Measurements from ENCODE around the gene B3GALT4. TPM values are rescaled to one million over a fixed set of nuclear protein-coding genes. Genes with fewer than 3 reads are reported as not detected.

The B3GALT4 gene
- total and polyA plus RNA-seq, 4 donors: 5.8 to 12.9 (median 7.2) TPM

- WGBS (ENCODE audit: insufficient coverage): 38% methylated on average over 1 of the region's 10 CpGs
- Histone ChIP-seq H3K9me3 (ENCODE audit: control insufficient read depth, insufficient read depth, low read length) (no peaks in the 10 kb centered on the region), H3K27me3 (ENCODE audit: control insufficient read depth, insufficient read depth, low read length) (no peaks in the 10 kb centered on the region), H3K4me3 (ENCODE audit: low read depth, low read length) (peak overlapping the region; percentile 92), H3K4me1 (ENCODE audit: control insufficient read depth, insufficient read depth, low read length) (peaks cover 56% of the 10 kb centered on the region), H3K27ac (ENCODE audit: low read depth, low read length) (peak overlapping the region; percentile 95), H3K36me3 (ENCODE audit: control insufficient read depth, insufficient read depth, low read length) (peaks cover 33% of the 10 kb centered on the region)
- peak in 2 of 6 donors; percentile 31 to 73 for DNase-seq (ENCODE audit: low read depth in 4 of 6, low spot score in 6 of 6)
Measured at GRCh38 chr6:33314515-33314942, 37.6 kb downstream of the B3GALT4 start.

GRCh38 chr6:33314943-33315792 is 38.2 kb downstream of the B3GALT4 start:
- Histone ChIP-seq H3K27me3 (ENCODE audit: control insufficient read depth, insufficient read depth, low read length) (no peaks in the 10 kb centered on the region), H3K27ac (ENCODE audit: low read depth, low read length) (peak overlapping the region; percentile 95), H3K9me3 (ENCODE audit: control insufficient read depth, insufficient read depth, low read length) (no peaks in the 10 kb centered on the region), H3K4me1 (ENCODE audit: control insufficient read depth, insufficient read depth, low read length) (peaks cover 56% of the 10 kb centered on the region), H3K4me3 (ENCODE audit: low read depth, low read length) (peak overlapping the region; percentile 92), H3K36me3 (ENCODE audit: control insufficient read depth, insufficient read depth, low read length) (peaks cover 40% of the 10 kb centered on the region)
- DNase-seq (ENCODE audit: low read depth in 4 of 6, low spot score in 6 of 6): no peak
- WGBS (ENCODE audit: insufficient coverage): 37% methylated on average over 41 of the region's 47 CpGs

DNA sequence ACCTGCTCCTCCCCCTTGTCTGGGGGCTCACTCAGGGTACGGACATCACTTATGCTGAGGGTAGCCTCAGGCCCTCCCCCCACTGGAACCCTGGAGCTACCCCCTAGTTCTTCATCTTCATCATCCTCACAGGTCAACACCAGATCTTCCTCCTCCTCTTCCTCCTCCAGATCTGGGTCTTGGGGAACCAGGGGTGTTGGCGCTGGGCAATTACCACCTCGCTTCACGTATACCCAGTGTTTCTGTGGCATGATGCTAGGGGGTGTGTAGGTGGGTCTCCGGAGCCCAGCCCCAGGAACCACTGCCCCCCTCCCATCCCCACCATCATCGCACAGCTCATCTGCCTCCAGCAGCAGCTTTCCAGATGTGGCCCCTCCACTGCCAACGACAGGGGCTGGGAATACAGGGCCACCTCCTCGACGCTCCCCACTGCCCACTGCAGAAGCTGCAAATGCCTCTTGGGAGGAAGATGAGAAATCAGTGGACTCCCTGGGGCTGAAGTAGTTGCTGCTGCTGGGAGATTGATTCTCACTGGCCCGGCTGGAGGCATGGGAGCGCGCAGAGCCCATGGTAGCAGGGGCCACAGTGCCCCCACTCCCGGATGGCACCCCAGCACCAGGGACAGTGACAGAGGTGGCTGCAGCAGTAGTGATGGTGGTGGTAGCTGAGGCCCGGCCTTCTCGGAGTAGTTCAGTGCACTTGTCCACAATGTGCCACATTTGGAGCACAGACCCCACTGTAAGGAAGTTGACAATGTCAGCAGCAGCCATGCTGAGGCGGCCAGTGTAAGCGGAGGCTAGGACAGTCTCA is 39.1 kb downstream of the B3GALT4 start:
- H3K36me3 ChIP-seq (ENCODE audit: control insufficient read depth, insufficient read depth, low read length): peaks cover 47% of the 10 kb centered on the region
- H3K27ac ChIP-seq (ENCODE audit: low read depth, low read length): no peak overlapping the region
- no peak overlapping the region for H3K4me3 ChIP-seq (ENCODE audit: low read depth, low read length)
- DNase-seq (ENCODE audit: low read depth in 4 of 6, low spot score in 6 of 6): no peak
- no peaks in the 10 kb centered on the region for H3K27me3 ChIP-seq (ENCODE audit: control insufficient read depth, insufficient read depth, low read length)
- no peaks in the 10 kb centered on the region for H3K9me3 ChIP-seq (ENCODE audit: control insufficient read depth, insufficient read depth, low read length)
- 82% methylated on average over 12 of the region's 17 CpGs for WGBS (ENCODE audit: insufficient coverage)
- H3K4me1 ChIP-seq (ENCODE audit: control insufficient read depth, insufficient read depth, low read length): peaks cover 64% of the 10 kb centered on the region

DNA sequence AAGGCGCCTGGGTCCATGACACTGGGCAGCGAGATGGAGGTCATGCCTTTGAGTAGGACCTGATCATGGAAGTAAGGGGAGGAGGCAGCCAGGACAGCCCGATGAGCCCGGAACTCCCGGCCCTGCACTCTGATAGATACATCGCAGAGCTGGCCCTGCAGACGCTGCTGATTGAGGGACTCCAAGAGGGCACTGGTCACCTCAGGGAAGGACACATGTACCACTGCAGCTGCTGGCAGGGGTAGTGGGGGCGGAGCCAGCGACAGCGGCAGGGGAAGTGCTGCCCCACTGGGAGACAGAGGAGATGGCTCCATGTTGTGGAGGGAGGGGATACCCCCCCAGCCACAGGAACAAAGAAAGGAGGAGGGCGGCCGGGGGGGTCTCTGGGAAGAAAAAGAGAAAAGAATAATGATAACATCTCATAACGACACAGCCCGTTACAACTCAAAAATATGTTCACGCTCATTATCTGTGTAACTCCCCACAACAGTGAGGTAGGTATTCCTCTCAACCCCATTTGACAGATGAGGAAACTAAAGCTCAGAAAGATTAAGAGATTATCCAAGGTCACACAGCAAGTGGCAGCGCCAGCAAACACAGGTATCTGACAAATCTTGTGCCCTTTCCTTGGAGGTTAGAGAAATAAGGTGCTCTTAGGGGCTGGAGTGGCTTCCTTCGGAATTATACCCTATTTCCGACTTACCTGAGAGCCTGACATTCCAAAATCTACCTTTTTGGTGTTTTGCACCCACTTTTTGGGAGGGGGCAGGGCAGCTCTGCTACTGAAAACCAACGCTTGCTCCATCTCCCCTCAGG is 39.9 kb downstream of the B3GALT4 start:
- Histone ChIP-seq H3K27me3 (ENCODE audit: control insufficient read depth, insufficient read depth, low read length) (no peaks in the 10 kb centered on the region), H3K36me3 (ENCODE audit: control insufficient read depth, insufficient read depth, low read length) (peaks cover 50% of the 10 kb centered on the region), H3K4me1 (ENCODE audit: control insufficient read depth, insufficient read depth, low read length) (peaks cover 72% of the 10 kb centered on the region), H3K4me3 (ENCODE audit: low read depth, low read length) (peak overlapping the region; percentile 56), H3K27ac (ENCODE audit: low read depth, low read length) (peak overlapping the region; percentile 57), H3K9me3 (ENCODE audit: control insufficient read depth, insufficient read depth, low read length) (no peaks in the 10 kb centered on the region)
- 68% methylated on average over 13 of the region's 19 CpGs for WGBS (ENCODE audit: insufficient coverage)
- no peak for DNase-seq (ENCODE audit: low read depth in 4 of 6, low spot score in 6 of 6)

- peak overlapping the region; percentile 56 for H3K4me3 ChIP-seq (ENCODE audit: low read depth, low read length)
- no peaks in the 10 kb centered on the region for H3K9me3 ChIP-seq (ENCODE audit: control insufficient read depth, insufficient read depth, low read length)
- H3K27me3 ChIP-seq (ENCODE audit: control insufficient read depth, insufficient read depth, low read length): no peaks in the 10 kb centered on the region
- peak overlapping the region; percentile 85 for H3K27ac ChIP-seq (ENCODE audit: low read depth, low read length)
- WGBS (ENCODE audit: insufficient coverage): 0% methylated on average over 4 of the region's 27 CpGs
- DNase-seq (ENCODE audit: low read depth in 4 of 6, low spot score in 6 of 6): no peak
- H3K36me3 ChIP-seq (ENCODE audit: control insufficient read depth, insufficient read depth, low read length): peaks cover 50% of the 10 kb centered on the region
- H3K4me1 ChIP-seq (ENCODE audit: control insufficient read depth, insufficient read depth, low read length): peaks cover 73% of the 10 kb centered on the region
Measured at GRCh38 chr6:33317419-33317668, 40.4 kb downstream of the B3GALT4 start.

DNA sequence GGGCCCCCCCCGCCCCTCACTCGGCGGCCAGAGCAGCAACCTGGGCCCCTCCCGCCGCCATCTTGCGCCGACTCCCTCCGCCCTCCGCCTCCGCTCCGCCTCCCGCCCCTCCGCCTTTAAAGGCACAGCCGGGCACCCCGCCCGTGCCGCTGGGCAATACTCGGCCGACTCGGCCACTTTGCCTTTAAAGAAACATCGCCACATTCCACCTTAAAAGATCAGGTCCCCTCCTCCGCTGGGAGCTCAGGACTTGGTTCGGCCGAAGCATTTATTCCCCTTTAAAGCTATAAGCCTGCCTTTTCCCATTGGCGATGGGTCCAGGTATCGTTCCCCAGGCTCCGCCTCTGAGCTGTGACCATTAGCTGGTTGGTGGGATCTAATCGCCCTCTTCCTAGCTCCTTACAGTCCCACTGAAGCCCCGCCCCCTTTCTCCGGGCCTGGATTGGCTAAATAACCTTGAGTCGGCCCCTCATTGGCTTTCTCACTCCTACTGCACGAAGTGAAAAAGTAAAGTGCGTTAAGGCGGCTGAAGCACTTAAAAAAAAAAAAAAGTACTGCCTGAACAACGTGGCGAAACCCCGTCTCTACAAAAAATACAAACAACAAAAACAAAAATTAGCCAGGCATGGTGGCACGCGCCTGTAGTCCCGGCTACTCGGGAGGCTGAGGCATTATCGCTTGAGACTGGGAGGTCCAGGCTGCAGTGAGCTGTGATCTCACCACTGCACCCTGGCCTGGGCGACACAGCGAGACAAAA is 40.9 kb downstream of the B3GALT4 start, which contains the start of gene ZBTB22:
ZBTB22 (minus strand) TSS at position 76 of the 757 bp plus-strand sequence. CDS start 828 bp downstream, outside the sequence.
- DNase-seq (ENCODE audit: low read depth in 4 of 6, low spot score in 6 of 6): peak; percentile 97 to 100 (median 99)
- peaks cover 50% of the 10 kb centered on the region for H3K36me3 ChIP-seq (ENCODE audit: control insufficient read depth, insufficient read depth, low read length)
- H3K9me3 ChIP-seq (ENCODE audit: control insufficient read depth, insufficient read depth, low read length): no peaks in the 10 kb centered on the region
- peak within 1 kb of the TSS; percentile 56 for H3K4me3 ChIP-seq (ENCODE audit: low read depth, low read length)
- peaks cover 68% of the 10 kb centered on the region for H3K4me1 ChIP-seq (ENCODE audit: control insufficient read depth, insufficient read depth, low read length)
- no peaks in the 10 kb centered on the region for H3K27me3 ChIP-seq (ENCODE audit: control insufficient read depth, insufficient read depth, low read length)
- H3K27ac ChIP-seq (ENCODE audit: low read depth, low read length): peak within 1 kb of the TSS; percentile 85
- WGBS (ENCODE audit: insufficient coverage): under 1% methylated on average over 39 of the region's 44 CpGs

- peak overlapping the region; percentile 85 for H3K27ac ChIP-seq (ENCODE audit: low read depth, low read length)
- peak overlapping the region; percentile 56 for H3K4me3 ChIP-seq (ENCODE audit: low read depth, low read length)
- peaks cover 64% of the 10 kb centered on the region for H3K4me1 ChIP-seq (ENCODE audit: control insufficient read depth, insufficient read depth, low read length)
- no peaks in the 10 kb centered on the region for H3K9me3 ChIP-seq (ENCODE audit: control insufficient read depth, insufficient read depth, low read length)
- WGBS (ENCODE audit: insufficient coverage): 69% methylated on average over 3 of the region's 8 CpGs
- peaks cover 50% of the 10 kb centered on the region for H3K36me3 ChIP-seq (ENCODE audit: control insufficient read depth, insufficient read depth, low read length)
- no peaks in the 10 kb centered on the region for H3K27me3 ChIP-seq (ENCODE audit: control insufficient read depth, insufficient read depth, low read length)
- DNase-seq (ENCODE audit: low read depth in 4 of 6, low spot score in 6 of 6): no peak
Measured at GRCh38 chr6:33318426-33319073, 41.6 kb downstream of the B3GALT4 start.

DNA sequence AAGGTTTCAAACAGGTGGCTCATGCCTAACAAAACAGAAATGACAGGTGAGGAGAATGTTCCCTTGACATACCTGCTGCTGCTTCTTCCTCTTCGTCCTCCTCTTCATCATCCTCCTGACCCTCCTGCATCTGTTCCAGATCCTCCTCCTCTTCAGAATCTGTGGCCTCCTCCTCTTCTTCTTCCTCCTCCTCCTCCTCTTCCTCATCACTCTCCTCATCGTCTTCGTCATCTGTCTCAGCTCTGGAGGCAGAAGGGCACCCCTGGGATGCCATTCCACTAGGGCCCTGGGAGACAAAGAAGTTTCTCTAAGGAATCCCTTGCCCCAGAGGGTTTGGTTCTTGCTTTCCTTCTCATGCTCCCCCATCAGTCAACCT is 43.0 kb downstream of the B3GALT4 start:
- peaks cover 57% of the 10 kb centered on the region for H3K4me1 ChIP-seq (ENCODE audit: control insufficient read depth, insufficient read depth, low read length)
- peaks cover 48% of the 10 kb centered on the region for H3K36me3 ChIP-seq (ENCODE audit: control insufficient read depth, insufficient read depth, low read length)
- no peaks in the 10 kb centered on the region for H3K27me3 ChIP-seq (ENCODE audit: control insufficient read depth, insufficient read depth, low read length)
- no peak overlapping the region for H3K27ac ChIP-seq (ENCODE audit: low read depth, low read length)
- no peak for DNase-seq (ENCODE audit: low read depth in 4 of 6, low spot score in 6 of 6)
- H3K4me3 ChIP-seq (ENCODE audit: low read depth, low read length): no peak overlapping the region
- no peaks in the 10 kb centered on the region for H3K9me3 ChIP-seq (ENCODE audit: control insufficient read depth, insufficient read depth, low read length)
- 94% methylated on average over 3 of the region's 3 CpGs for WGBS (ENCODE audit: insufficient coverage)

Measured in spinal cord (tissue), 10 donors.